GM23248 (cell line): ENCODE results near the gene OR2AG2. TPM values are rescaled to one million over a fixed set of nuclear protein-coding genes. Genes with fewer than 3 reads are reported as not detected.

ENCODE experiments used
- DNase-seq: peaks from one replicate; pipeline ENCODE4 v3.0.0-alpha.2; 2015
- H2AFZ ChIP-seq: fragments of 200-600 bp; sonication (generic); 2 replicates; pipeline ENCODE4 v1.6.1; 2016; ENCODE audit warnings: antibody characterized with exemption
- H3F3A ChIP-seq: fragments of 200-600 bp; sonication (generic); 2 replicates; pipeline ENCODE4 v1.6.1; 2016; ENCODE audit warnings: mild to moderate bottlenecking, antibody characterized with exemption, mixed run types; ENCODE audit not compliant: insufficient read depth
- H3K27ac ChIP-seq: fragments of 200-600 bp; sonication (generic); 2 replicates; pipeline ENCODE4 v1.5.1; 2016; ENCODE audit warnings: mild to moderate bottlenecking
- H3K27me3 ChIP-seq: fragments of 200-600 bp; sonication (generic); replicated peaks from 2 replicates; pipeline ENCODE4 v1.6.1; 2016; ENCODE audit warnings: mild to moderate bottlenecking; ENCODE audit not compliant: insufficient read depth
- H3K36me3 ChIP-seq: fragments of 200-600 bp; sonication (generic); 2 replicates; pipeline ENCODE4 v1.6.1; 2016; ENCODE audit warnings: low read depth, mild to moderate bottlenecking
- H3K4me1 ChIP-seq: fragments of 200-600 bp; sonication (generic); 2 replicates; pipeline ENCODE4 v1.6.1; 2016; ENCODE audit warnings: mild to moderate bottlenecking; ENCODE audit not compliant: insufficient read depth
- H3K4me2 ChIP-seq: fragments of 200-600 bp; sonication (generic); one replicate; pipeline ENCODE4 v1.6.1; 2016; ENCODE audit warnings: mild to moderate bottlenecking; ENCODE audit not compliant: unreplicated experiment
- H3K4me3 ChIP-seq: fragments of 200-600 bp; sonication (generic); 2 replicates; pipeline ENCODE4 v1.5.1; 2016; ENCODE audit warnings: mild to moderate bottlenecking
- H3K79me2 ChIP-seq: fragments of 200-600 bp; sonication (generic); 2 replicates; pipeline ENCODE4 v1.6.1; 2016; ENCODE audit warnings: mild to moderate bottlenecking; ENCODE audit not compliant: insufficient read depth
- H3K9ac ChIP-seq: fragments of 200-600 bp; sonication (generic); 2 replicates; pipeline ENCODE4 v1.6.1; 2016; ENCODE audit warnings: mild to moderate bottlenecking
- H3K9me2 ChIP-seq: fragments of 200-600 bp; sonication (generic); 2 replicates; pipeline ENCODE4 v1.6.1; 2016; ENCODE audit warnings: mixed run types, mild to moderate bottlenecking, moderate library complexity; ENCODE audit not compliant: insufficient read depth
- H3K9me3 ChIP-seq: fragments of 200-600 bp; sonication (generic); one replicate; pipeline ENCODE4 v1.6.1; 2017; ENCODE audit warnings: low read depth
- H4K20me1 ChIP-seq: fragments of 200-600 bp; sonication (generic); 2 replicates; pipeline ENCODE4 v1.6.0; 2016; ENCODE audit not compliant: insufficient read depth
- EZH2 ChIP-seq: fragments of 200-600 bp; sonication (generic); IDR thresholded peaks from 2 replicates; pipeline ENCODE4 v1.6.1; 2018; ENCODE audit warnings: antibody characterized with exemption, mild to moderate bottlenecking; ENCODE audit not compliant: insufficient read depth, poor library complexity, severe bottlenecking
- EZH2phosphoT487 ChIP-seq: fragments of 200-600 bp; sonication (generic); IDR thresholded peaks from 2 replicates; pipeline ENCODE4 v1.6.1; 2018; ENCODE audit warnings: antibody characterized with exemption, moderate library complexity, mild to moderate bottlenecking, low read depth; ENCODE audit not compliant: insufficient read depth
- WGBS, 2 experiments: methylation state at CpG; one replicate each; pipeline ENCODE4 v1.1.6; 2015 to 2017; ENCODE audit warnings: low lambda C conversion rate in 2 of 2, low coverage in 1 of 2; ENCODE audit errors: missing lambda C conversion rate in 2 of 2; 5-methylcytosine and 5-hydroxymethylcytosine counted together
- in situ Hi-C: fragments of 300-500 bp; cut with MboI; formaldehyde crosslinking; loops from 2 replicates; pipeline ENCODE4 v1.15.0; 2020
- polyA plus RNA-seq: library from polyadenylated mRNA; unstranded; fragments of >200 nt; fragmentation: Nextera tagmentation; extraction: Ambion mirVana; gene quantifications from 2 replicates; pipeline ENCODE4 v1.2.1, GENCODE V29; 2016
- total RNA-seq: library from RNA; depleted of rRNA; stranded (reverse); fragments of >200 nt; shearing (Covaris generic); gene quantifications from 2 replicates; pipeline ENCODE4 v1.2.3, GENCODE V29; 2014

Gene OR2AG2
- total and polyA plus RNA-seq, 2 experiments from 2014 or later = 0.22 TPM; not detected in 1

DNA sequence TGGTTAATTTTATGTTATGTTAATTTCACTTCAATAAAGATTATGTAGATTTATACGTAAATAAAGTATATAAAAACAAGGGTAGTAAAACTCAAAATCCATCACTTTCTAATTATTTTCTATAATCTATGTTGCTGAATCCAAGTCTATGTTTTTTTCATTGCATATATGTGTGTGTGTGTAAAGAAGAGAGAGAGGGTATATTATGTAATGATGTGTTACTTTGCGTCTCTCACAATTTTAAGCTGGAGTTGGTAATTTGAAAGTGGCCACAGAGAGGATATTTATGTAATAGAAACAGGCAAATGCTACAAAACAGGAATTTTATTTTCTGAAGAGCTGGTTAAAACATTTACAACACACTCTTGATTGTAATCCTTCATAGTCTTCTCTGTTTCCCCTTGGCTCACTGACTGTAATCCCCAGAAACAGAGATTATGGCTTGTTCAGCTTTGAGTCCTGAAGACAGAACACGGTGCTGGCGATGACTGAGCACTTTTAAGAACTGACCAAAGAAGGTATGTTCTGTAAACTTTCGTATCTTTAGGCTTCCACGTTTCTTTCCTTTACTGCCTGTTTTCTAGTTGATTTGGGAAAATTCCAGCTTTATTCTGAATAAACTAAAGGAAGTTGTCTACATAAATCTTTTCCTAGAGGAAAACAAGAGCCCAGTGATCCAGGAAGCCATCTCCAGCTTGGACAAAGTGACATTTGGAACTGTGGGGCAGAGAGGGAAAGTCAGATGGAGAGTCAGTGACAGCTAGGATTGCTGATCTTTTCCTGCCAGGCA, 43.6 kb downstream of the OR2AG2 start:
- H4K20me1 ChIP-seq = no peaks in the 10 kb centered on the region
- H3K79me2 ChIP-seq = no peaks in the 10 kb centered on the region
- H3K9ac ChIP-seq = no peak overlapping the region
- WGBS, 2 experiments = 49 to 55% methylated on average over 6 of the region's 6 CpGs
- no peaks in the 10 kb centered on the region for H3K9me2 ChIP-seq
- no peak overlapping the region for H3K4me3 ChIP-seq
- H3K27ac ChIP-seq = no peak overlapping the region
- no peak overlapping the region; the same call in 1 of the 2 replicates for H2AFZ ChIP-seq
- no peaks in the 10 kb centered on the region for H3F3A ChIP-seq
- TF ChIP-seq EZH2phosphoT487 (no peak), EZH2 (no peak)
- no peaks in the 10 kb centered on the region for H3K9me3 ChIP-seq
- in situ Hi-C loops = no loop called here
- no peak for DNase-seq
- no peaks in the 10 kb centered on the region for H3K36me3 ChIP-seq
- no peak overlapping the region for H3K4me2 ChIP-seq
- H3K4me1 ChIP-seq = no peaks in the 10 kb centered on the region
- no peaks in the 10 kb centered on the region; the same call in 1 of the 2 replicates for H3K27me3 ChIP-seq

DNA sequence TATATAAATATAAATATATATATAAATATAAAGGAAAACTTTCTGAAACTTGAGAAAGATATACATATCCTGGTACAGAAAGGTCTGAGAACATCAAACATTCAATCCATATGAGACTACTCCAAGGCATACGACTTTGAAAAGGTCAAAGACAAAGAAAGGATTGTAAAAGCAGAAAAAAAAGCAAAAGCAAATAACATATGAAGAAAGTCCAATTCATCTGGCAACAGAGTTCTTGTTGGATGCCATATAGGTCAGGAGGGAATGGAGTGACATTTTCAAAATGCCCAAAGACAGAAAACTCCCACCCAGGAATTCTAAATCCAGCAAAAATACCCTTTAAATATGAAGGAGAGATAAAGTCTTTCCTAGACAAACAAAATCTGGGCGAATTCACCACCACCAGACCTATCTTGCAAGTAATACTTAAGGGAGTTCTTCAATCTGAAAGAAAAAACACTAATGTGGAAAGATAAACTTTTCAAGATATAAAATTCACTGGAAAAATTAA, 46.3 kb downstream of the OR2AG2 start:
- H3F3A ChIP-seq = no peaks in the 10 kb centered on the region
- TF ChIP-seq EZH2phosphoT487 (no peak), EZH2 (no peak)
- no peak overlapping the region for H3K4me2 ChIP-seq
- in situ Hi-C loops = no loop called here
- H3K9ac ChIP-seq = no peak overlapping the region
- H3K4me3 ChIP-seq = no peak overlapping the region
- H3K27me3 ChIP-seq = no peaks in the 10 kb centered on the region; the same call in 1 of the 2 replicates
- H3K27ac ChIP-seq = no peak overlapping the region
- no peaks in the 10 kb centered on the region for H3K9me3 ChIP-seq
- no peaks in the 10 kb centered on the region for H4K20me1 ChIP-seq
- DNase-seq = no peak
- H2AFZ ChIP-seq = no peak overlapping the region
- no peaks in the 10 kb centered on the region for H3K9me2 ChIP-seq
- no peaks in the 10 kb centered on the region for H3K4me1 ChIP-seq
- no peaks in the 10 kb centered on the region for H3K79me2 ChIP-seq
- no peaks in the 10 kb centered on the region for H3K36me3 ChIP-seq
- 14 to 20% methylated on average over 2 of the region's 2 CpGs for WGBS, 2 experiments

DNA sequence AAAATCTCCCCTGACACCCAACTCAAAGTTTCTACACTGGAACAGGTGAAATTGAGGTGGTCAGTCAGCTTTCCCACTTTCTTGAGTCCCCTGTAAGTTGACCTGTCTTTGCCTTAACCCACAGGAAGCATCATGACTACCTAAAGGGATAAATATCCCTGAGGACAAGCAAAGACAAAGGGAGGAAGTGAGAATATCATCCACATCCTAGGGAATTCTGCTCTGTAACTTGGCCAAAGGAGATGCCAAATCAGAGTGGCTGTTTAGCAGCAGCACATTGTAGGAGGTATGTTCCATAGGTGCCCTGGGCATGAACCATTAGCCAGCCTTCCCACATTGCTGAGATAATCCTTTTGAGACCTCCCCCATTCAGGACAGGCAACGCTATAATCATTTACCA, 47.8 kb downstream of the OR2AG2 start:
- H3F3A ChIP-seq = no peaks in the 10 kb centered on the region
- H3K27me3 ChIP-seq = no peaks in the 10 kb centered on the region; the same call in 1 of the 2 replicates
- no peak for DNase-seq
- H3K4me3 ChIP-seq = no peak overlapping the region
- H3K36me3 ChIP-seq = no peaks in the 10 kb centered on the region
- no peaks in the 10 kb centered on the region for H3K9me2 ChIP-seq
- no peaks in the 10 kb centered on the region for H3K79me2 ChIP-seq
- no peak overlapping the region for H2AFZ ChIP-seq
- no peak overlapping the region for H3K9ac ChIP-seq
- no peak for TF ChIP-seq EZH2
- no peak for TF ChIP-seq EZH2phosphoT487
- in situ Hi-C loops = no loop called here
- 80 to 85% methylated on average over 1 of the region's 1 CpG for WGBS, 2 experiments
- no peak overlapping the region for H3K27ac ChIP-seq
- H3K4me1 ChIP-seq = no peaks in the 10 kb centered on the region
- no peak overlapping the region for H3K4me2 ChIP-seq
- H4K20me1 ChIP-seq = no peaks in the 10 kb centered on the region
- H3K9me3 ChIP-seq = no peaks in the 10 kb centered on the region

DNA sequence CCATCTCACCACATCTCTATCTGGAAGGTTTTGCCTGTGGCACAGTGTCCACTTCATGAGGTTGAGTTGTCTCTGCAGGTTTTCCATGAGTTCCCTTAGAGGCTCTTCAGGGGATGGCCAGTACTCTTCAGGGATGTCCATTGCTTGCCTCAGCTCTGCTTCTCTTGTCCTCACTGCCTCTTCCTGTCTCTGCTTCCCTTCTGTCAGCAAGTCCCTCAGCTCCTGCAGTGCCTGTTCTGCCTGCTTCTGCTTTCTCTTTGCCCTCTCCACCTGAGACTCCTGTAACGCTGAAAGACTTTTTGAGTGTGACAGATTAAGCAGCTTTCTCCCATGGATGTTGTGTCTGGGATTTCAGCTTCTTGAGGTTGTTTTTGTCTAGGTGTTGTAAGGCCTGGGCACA, 50.4 kb downstream of the OR2AG2 start:
- no peak overlapping the region for H2AFZ ChIP-seq
- WGBS, 2 experiments = 70 to 95% methylated on average over 1 of the region's 1 CpG
- H3K9ac ChIP-seq = no peak overlapping the region
- H3K27ac ChIP-seq = no peak overlapping the region
- TF ChIP-seq EZH2phosphoT487 (no peak), EZH2 (no peak)
- H3K4me1 ChIP-seq = no peaks in the 10 kb centered on the region
- no peak overlapping the region for H3K4me3 ChIP-seq
- DNase-seq = no peak
- H3F3A ChIP-seq = no peaks in the 10 kb centered on the region
- no peaks in the 10 kb centered on the region for H4K20me1 ChIP-seq
- H3K79me2 ChIP-seq = no peaks in the 10 kb centered on the region
- no peaks in the 10 kb centered on the region; the same call in 1 of the 2 replicates for H3K27me3 ChIP-seq
- no peak overlapping the region for H3K4me2 ChIP-seq
- in situ Hi-C loops = no loop called here
- H3K9me2 ChIP-seq = no peaks in the 10 kb centered on the region
- no peaks in the 10 kb centered on the region for H3K36me3 ChIP-seq
- no peaks in the 10 kb centered on the region for H3K9me3 ChIP-seq
